K562 (cell line): ENCODE measurements around the gene DCAF7. TPM values are rescaled to one million over a fixed set of nuclear protein-coding genes. Genes with fewer than 3 reads are reported as not detected.

Source experiments
- CEBPG ChIP-seq, 3 experiments: fragments of 200-800 bp in 1 of 3; sonication (Bioruptor generic) in 1 of 3; sonication (generic) in 1 of 3; formaldehyde crosslinking in 1 of 3; IDR thresholded peaks in 2 of 3; conservative IDR thresholded peaks in 1 of 3; 2 replicates each; pipeline versions ENCODE4 v1.6.1 to v1.8.0; 2016 to 2022; ENCODE audit warnings: missing compliant biosample characterization in 2 of 3, missing genetic modification characterization in 2 of 3, mild to moderate bottlenecking in 1 of 3, missing genetic modification reagents in 1 of 3
- DMBX1 ChIP-seq: fragments of 250-450 bp; sonication (Bioruptor Pico); IDR thresholded peaks from 2 replicates; pipeline ENCODE4 v1.8.0; 2022; ENCODE audit warnings: inconsistent platforms, mild to moderate bottlenecking, moderate library complexity, borderline replicate concordance
- ESRRA ChIP-seq: fragments of 450-650 bp; IDR thresholded peaks from 2 replicates; pipeline ENCODE4 v1.6.1; 2014; ENCODE audit warnings: low read depth, mild to moderate bottlenecking, moderate library complexity, borderline replicate concordance
- MECOM ChIP-seq: fragments of 250-450 bp; sonication (Bioruptor Pico); IDR thresholded peaks from 2 replicates; pipeline ENCODE4 v1.8.0; 2022; ENCODE audit warnings: inconsistent platforms
- MEF2A ChIP-seq: IDR thresholded peaks from 2 replicates; pipeline ENCODE4 v1.6.1; 2011; ENCODE audit warnings: low read depth, mild to moderate bottlenecking, low read length, moderate library complexity; ENCODE audit not compliant: control insufficient read depth
- NCOA1 ChIP-seq: fragments of 450-650 bp; IDR thresholded peaks from 2 replicates; pipeline ENCODE4 v1.6.1; 2016; ENCODE audit warnings: low read depth
- PURB ChIP-seq: sonication (generic); formaldehyde crosslinking; IDR thresholded peaks from 2 replicates; pipeline ENCODE4 v1.9.0; 2021; ENCODE audit warnings: low read depth, mild to moderate bottlenecking, missing genetic modification reagents
- SRSF7 ChIP-seq: fragments of 200-400 bp; formaldehyde crosslinking; optimal IDR thresholded peaks from 2 replicates; pipeline ENCODE3; 2017; ENCODE audit warnings: mild to moderate bottlenecking, low read depth, low read length
- TSC22D4 ChIP-seq: fragments of 450-650 bp; IDR thresholded peaks from 2 replicates; pipeline ENCODE4 v1.6.1; 2016; ENCODE audit warnings: missing genetic modification characterization, missing biosample characterization, control low read depth
- ZNF184 ChIP-seq: sonication (generic); formaldehyde crosslinking; IDR thresholded peaks from 2 replicates; pipeline ENCODE4 v1.5.0; 2020; ENCODE audit warnings: missing genetic modification reagents
- ZNF444 ChIP-seq: fragments of 250-450 bp; sonication (Bioruptor Pico); IDR thresholded peaks from 2 replicates; pipeline ENCODE4 v1.4.0; 2020; ENCODE audit warnings: mild to moderate bottlenecking, moderate library complexity
- polyA plus RNA-seq, 8 experiments: library from polyadenylated mRNA; depleted of rRNA in 4 of 8; stranded (reverse) in 5 of 8; unstranded in 3 of 8; fragments of >200 nt; fragmentation: Nextera tagmentation in 2 of 8; fragmentation: Illumina TruSeq in 1 of 8; extraction: Ambion mirVana in 2 of 8; extraction: Trizol in 1 of 8; gene quantifications; 2 replicates each; pipeline versions ENCODE4 v1.2.1 to v1.2.3, GENCODE V29; 2011 to 2014; ENCODE audit warnings: inconsistent platforms in 1 of 8, missing spikeins in 1 of 8
- total RNA-seq, 7 experiments: library from RNA; depleted of rRNA in 6 of 7; stranded (reverse); fragments of >200 nt in 6 of 7; fragmentation: Illumina TruSeq in 2 of 7; extraction: Trizol in 2 of 7; gene quantifications; 2 replicates each; pipeline versions ENCODE4 v1.2.1 to v1.2.3, GENCODE V29; 2011 to 2021; ENCODE audit warnings: low replicate concordance in 1 of 7
- TF ChIP-seq, protein P1 (sequence below): sonication (generic); formaldehyde crosslinking; IDR thresholded peaks from 2 replicates; pipeline ENCODE4 v1.8.0; 2023; ENCODE audit warnings: mild to moderate bottlenecking, missing genetic modification reagents
- TF ChIP-seq, protein P2 (sequence below): fragments of 250-450 bp; sonication (Bioruptor Pico); IDR thresholded peaks from 2 replicates; pipeline ENCODE4 v1.6.1; 2021; ENCODE audit warnings: mild to moderate bottlenecking
- TF ChIP-seq, protein P3 (sequence below): IDR thresholded peaks from 3 replicates; pipeline ENCODE4 v1.6.1; 2011; ENCODE audit warnings: borderline replicate concordance, mild to moderate bottlenecking, moderate library complexity; ENCODE audit not compliant: insufficient read length; ENCODE audit errors: extremely low read depth
- TF ChIP-seq, protein P4 (sequence below): fragments of 450-650 bp; IDR thresholded peaks from 2 replicates; pipeline ENCODE4 v1.6.1; 2018; ENCODE audit not compliant: partially characterized antibody

DCAF7 gene
- total and polyA plus RNA-seq, 9 of the 15 experiments (the other 6 are each of a cell fraction or from before 2014, with no cell fraction given), result 30.8 to 123 (median 40.2) TPM

DNA sequence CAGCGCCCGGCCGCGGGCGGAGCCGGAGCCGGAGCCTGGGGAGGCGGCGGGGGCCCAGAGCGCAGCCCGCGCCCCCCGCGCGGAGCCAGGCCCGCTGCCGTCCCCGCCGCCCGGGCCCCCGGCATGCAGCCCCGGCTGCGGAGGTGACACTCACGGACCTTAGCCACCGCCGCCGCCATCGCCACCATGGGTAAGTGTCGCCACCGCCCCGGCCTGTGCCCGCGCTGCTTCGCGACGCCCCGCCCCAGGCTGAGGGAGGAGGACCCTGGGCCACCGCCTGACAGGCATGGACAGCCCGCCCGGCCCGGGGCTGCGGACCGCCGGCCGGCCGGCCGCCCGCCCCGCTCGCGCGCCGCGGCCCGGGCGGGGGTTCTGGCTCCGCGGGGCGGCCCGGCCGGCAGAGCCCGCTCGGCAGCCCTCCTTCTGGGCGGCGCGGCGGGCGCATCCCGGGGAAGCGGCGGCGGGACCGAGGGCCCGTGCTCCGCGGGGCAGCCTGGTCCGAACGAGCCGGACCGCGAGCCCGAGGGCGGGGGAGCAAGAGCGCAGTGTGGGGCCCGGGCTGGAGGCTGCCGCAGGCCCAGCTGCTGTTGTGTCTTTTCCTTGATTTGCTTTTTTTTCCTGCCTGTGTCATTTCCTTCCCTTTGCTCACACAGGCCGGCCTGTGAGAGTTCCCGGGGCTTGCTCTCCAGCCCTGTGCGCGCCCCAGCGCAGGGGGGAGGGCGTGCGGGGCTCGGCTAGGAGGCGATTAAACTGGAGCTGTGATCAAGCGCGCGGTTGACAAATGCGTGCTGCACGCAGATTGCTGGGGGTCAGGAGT is 72.5 kb downstream of the DCAF7 start (continued):
- TF ChIP-seq, protein P1, sequence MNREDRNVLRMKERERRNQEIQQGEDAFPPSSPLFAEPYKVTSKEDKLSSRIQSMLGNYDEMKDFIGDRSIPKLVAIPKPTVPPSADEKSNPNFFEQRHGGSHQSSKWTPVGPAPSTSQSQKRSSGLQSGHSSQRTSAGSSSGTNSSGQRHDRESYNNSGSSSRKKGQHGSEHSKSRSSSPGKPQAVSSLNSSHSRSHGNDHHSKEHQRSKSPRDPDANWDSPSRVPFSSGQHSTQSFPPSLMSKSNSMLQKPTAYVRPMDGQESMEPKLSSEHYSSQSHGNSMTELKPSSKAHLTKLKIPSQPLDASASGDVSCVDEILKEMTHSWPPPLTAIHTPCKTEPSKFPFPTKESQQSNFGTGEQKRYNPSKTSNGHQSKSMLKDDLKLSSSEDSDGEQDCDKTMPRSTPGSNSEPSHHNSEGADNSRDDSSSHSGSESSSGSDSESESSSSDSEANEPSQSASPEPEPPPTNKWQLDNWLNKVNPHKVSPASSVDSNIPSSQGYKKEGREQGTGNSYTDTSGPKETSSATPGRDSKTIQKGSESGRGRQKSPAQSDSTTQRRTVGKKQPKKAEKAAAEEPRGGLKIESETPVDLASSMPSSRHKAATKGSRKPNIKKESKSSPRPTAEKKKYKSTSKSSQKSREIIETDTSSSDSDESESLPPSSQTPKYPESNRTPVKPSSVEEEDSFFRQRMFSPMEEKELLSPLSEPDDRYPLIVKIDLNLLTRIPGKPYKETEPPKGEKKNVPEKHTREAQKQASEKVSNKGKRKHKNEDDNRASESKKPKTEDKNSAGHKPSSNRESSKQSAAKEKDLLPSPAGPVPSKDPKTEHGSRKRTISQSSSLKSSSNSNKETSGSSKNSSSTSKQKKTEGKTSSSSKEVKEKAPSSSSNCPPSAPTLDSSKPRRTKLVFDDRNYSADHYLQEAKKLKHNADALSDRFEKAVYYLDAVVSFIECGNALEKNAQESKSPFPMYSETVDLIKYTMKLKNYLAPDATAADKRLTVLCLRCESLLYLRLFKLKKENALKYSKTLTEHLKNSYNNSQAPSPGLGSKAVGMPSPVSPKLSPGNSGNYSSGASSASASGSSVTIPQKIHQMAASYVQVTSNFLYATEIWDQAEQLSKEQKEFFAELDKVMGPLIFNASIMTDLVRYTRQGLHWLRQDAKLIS (CRISPR knock-in tag), result no peak
- TF ChIP-seq MEF2A, result no peak
- TF ChIP-seq DMBX1 (CRISPR knock-in tag), result no peak
- no peak for TF ChIP-seq ZNF184 (CRISPR knock-in tag)
- TF ChIP-seq, protein P2, sequence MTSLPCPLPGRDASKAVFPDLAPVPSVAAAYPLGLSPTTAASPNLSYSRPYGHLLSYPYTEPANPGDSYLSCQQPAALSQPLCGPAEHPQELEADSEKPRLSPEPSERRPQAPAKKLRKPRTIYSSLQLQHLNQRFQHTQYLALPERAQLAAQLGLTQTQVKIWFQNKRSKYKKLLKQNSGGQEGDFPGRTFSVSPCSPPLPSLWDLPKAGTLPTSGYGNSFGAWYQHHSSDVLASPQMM (CRISPR knock-in tag), result no peak
- TF ChIP-seq NCOA1, result no peak
- TF ChIP-seq CEBPG (CRISPR knock-in tag; IDR thresholded peaks at IDR 0.05), result no peak
- no peak for TF ChIP-seq CEBPG (tag; conservative IDR thresholded peaks at IDR 0.05 in 1 of 2, IDR thresholded peaks at IDR 0.05 in 1 of 2)
- no peak; the same call in 1 of the 2 replicates for TF ChIP-seq ESRRA
- TF ChIP-seq ZNF444, result no peak
- no peak for TF ChIP-seq SRSF7
- TF ChIP-seq MECOM, result no peak
- TF ChIP-seq, protein P3, sequence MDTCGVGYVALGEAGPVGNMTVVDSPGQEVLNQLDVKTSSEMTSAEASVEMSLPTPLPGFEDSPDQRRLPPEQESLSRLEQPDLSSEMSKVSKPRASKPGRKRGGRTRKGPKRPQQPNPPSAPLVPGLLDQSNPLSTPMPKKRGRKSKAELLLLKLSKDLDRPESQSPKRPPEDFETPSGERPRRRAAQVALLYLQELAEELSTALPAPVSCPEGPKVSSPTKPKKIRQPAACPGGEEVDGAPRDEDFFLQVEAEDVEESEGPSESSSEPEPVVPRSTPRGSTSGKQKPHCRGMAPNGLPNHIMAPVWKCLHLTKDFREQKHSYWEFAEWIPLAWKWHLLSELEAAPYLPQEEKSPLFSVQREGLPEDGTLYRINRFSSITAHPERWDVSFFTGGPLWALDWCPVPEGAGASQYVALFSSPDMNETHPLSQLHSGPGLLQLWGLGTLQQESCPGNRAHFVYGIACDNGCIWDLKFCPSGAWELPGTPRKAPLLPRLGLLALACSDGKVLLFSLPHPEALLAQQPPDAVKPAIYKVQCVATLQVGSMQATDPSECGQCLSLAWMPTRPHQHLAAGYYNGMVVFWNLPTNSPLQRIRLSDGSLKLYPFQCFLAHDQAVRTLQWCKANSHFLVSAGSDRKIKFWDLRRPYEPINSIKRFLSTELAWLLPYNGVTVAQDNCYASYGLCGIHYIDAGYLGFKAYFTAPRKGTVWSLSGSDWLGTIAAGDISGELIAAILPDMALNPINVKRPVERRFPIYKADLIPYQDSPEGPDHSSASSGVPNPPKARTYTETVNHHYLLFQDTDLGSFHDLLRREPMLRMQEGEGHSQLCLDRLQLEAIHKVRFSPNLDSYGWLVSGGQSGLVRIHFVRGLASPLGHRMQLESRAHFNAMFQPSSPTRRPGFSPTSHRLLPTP, result no peak
- no peak for TF ChIP-seq TSC22D4 (tag)
- TF ChIP-seq PURB (CRISPR knock-in tag), result no peak
- TF ChIP-seq, protein P4, sequence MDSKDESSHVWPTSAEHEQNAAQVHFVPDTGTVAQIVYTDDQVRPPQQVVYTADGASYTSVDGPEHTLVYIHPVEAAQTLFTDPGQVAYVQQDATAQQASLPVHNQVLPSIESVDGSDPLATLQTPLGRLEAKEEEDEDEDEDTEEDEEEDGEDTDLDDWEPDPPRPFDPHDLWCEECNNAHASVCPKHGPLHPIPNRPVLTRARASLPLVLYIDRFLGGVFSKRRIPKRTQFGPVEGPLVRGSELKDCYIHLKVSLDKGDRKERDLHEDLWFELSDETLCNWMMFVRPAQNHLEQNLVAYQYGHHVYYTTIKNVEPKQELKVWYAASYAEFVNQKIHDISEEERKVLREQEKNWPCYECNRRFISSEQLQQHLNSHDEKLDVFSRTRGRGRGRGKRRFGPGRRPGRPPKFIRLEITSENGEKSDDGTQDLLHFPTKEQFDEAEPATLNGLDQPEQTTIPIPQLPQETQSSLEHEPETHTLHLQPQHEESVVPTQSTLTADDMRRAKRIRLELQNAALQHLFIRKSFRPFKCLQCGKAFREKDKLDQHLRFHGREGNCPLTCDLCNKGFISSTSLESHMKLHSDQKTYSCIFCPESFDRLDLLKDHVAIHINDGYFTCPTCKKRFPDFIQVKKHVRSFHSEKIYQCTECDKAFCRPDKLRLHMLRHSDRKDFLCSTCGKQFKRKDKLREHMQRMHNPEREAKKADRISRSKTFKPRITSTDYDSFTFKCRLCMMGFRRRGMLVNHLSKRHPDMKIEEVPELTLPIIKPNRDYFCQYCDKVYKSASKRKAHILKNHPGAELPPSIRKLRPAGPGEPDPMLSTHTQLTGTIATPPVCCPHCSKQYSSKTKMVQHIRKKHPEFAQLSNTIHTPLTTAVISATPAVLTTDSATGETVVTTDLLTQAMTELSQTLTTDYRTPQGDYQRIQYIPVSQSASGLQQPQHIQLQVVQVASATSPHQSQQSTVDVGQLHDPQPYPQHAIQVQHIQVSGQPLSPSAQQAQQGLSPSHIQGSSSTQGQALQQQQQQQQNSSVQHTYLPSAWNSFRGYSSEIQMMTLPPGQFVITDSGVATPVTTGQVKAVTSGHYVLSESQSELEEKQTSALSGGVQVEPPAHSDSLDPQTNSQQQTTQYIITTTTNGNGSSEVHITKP, result no peak
